ENCODE results near the gene RSF1. TPM values are rescaled to one million over a fixed set of nuclear protein-coding genes. Genes with fewer than 3 reads are reported as not detected.

The RSF1 gene
- total and polyA plus RNA-seq, 2 donors (not counting 1 experiment from before 2014, with no cell fraction given): 4.8 to 104 TPM

DNA sequence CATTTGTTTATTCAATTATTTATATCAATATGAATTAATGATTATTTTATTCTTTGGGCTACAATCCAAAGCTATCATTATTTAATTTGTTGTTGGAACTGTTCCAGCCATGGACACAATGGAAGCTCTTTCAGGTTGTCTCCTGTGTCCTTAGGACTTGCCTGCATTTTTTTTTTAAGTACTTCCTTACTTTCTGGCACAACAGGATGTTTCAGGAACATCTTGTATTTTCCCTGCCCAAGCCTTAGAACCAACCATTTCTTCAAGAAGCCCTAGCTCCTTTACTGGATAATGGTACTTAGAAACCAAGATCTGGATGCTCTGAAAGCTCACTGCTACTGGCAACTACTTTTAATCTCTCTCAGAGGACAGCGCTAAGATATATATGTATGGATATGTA is 125.1 kb downstream of the RSF1 start:
- Mint-ChIP-seq H3K9me3 (ENCODE audit: insufficient read depth) (no peaks in the 10 kb centered on the region), H3K27me3 (no peaks in the 10 kb centered on the region), H3K4me3 (no peak overlapping the region), H3K4me1 (no peaks in the 10 kb centered on the region), H3K27ac (no peak overlapping the region)
- H3K27ac ChIP-seq (ENCODE audit: low read length in 2 of 2): no peak overlapping the region
- H2AFZ ChIP-seq (ENCODE audit: insufficient read depth, low read depth, low read length, poor library complexity, severe bottlenecking): no peak overlapping the region
- H3K4me1 ChIP-seq (ENCODE audit: control insufficient read depth in 2 of 2, insufficient read depth in 2 of 2, low read length in 2 of 2): no peaks in the 10 kb centered on the region
- TF ChIP-seq, protein P1, sequence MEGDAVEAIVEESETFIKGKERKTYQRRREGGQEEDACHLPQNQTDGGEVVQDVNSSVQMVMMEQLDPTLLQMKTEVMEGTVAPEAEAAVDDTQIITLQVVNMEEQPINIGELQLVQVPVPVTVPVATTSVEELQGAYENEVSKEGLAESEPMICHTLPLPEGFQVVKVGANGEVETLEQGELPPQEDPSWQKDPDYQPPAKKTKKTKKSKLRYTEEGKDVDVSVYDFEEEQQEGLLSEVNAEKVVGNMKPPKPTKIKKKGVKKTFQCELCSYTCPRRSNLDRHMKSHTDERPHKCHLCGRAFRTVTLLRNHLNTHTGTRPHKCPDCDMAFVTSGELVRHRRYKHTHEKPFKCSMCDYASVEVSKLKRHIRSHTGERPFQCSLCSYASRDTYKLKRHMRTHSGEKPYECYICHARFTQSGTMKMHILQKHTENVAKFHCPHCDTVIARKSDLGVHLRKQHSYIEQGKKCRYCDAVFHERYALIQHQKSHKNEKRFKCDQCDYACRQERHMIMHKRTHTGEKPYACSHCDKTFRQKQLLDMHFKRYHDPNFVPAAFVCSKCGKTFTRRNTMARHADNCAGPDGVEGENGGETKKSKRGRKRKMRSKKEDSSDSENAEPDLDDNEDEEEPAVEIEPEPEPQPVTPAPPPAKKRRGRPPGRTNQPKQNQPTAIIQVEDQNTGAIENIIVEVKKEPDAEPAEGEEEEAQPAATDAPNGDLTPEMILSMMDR (IDR thresholded peaks at IDR 0.05): no peak
- TF ChIP-seq EZH2 (IDR thresholded peaks at IDR 0.05; ENCODE audit: borderline replicate concordance, insufficient read depth, low read depth, low read length, poor library complexity, severe bottlenecking): no peak
- WGBS (ENCODE audit: insufficient coverage): no CpG with 5 or more reads among the region's 1 CpG
- H3K9ac ChIP-seq (ENCODE audit: low read length): no peak overlapping the region
- H3K27me3 ChIP-seq (replicated peaks in 1 of 4; ENCODE audit: control extremely low read depth in 1 of 4, control insufficient read depth in 3 of 4, insufficient read depth in 4 of 4, low read length in 3 of 4): no peaks in the 10 kb centered on the region
- no peaks in the 10 kb centered on the region for H3K79me2 ChIP-seq (ENCODE audit: control insufficient read depth, insufficient read depth, low read length)
- intact Hi-C loops (cut with micrococcal nuclease): no loop called here
- ATAC-seq (ENCODE audit: low read depth): no peak
- DNase-seq: no peak
- CTCF ChIA-PET: no interaction called here
- H3K4me2 ChIP-seq (replicated peaks; ENCODE audit: low read depth, low read length, poor library complexity, severe bottlenecking): no peak overlapping the region
- peaks cover 10 to 62% of the 10 kb centered on the region in 2 experiments for H3K36me3 ChIP-seq (replicated peaks in 1 of 2; ENCODE audit: control extremely low read depth in 1 of 2, control insufficient read depth in 1 of 2, extremely low read depth in 1 of 2, insufficient read depth in 2 of 2, low read length in 1 of 2)
- no peaks in the 10 kb centered on the region for H3K9me3 ChIP-seq (ENCODE audit: control extremely low read depth in 1 of 3, control insufficient read depth in 2 of 3, insufficient read depth in 1 of 3, low read length in 2 of 3)
- H3K4me3 ChIP-seq (ENCODE audit: control extremely low read depth in 1 of 5, extremely low read depth in 1 of 5, insufficient read depth in 1 of 5, low read depth in 2 of 5, low read length in 4 of 5): no peak overlapping the region
- POLR2A ChIA-PET: no interaction called here
- no peaks in the 10 kb centered on the region for H4K20me1 ChIP-seq (ENCODE audit: control insufficient read depth, insufficient read depth, low read length, poor library complexity, severe bottlenecking)

DNA sequence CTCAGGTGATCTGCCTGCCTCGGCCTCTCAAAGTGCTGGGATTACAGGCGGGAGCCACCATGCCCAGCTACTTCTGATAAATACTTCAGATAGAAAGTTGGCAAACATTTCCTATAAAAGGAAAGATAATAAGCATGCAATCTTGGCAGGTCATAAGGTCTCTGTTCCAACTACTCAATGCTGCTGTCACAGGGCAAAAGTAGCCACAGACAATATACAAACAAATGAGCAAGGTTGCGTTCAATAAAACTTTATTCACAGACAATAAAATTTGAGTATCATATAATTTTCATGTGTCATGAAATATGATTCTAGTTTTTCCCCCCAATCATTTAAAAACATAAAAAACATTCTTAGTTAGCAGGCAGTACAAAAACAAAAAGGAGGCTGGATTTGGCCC is 129.9 kb downstream of the RSF1 start:
- no peaks in the 10 kb centered on the region for H3K9me3 ChIP-seq (ENCODE audit: control extremely low read depth in 1 of 3, control insufficient read depth in 2 of 3, insufficient read depth in 1 of 3, low read length in 2 of 3)
- H3K4me3 ChIP-seq (ENCODE audit: control extremely low read depth in 1 of 5, extremely low read depth in 1 of 5, insufficient read depth in 1 of 5, low read depth in 2 of 5, low read length in 4 of 5): no peak overlapping the region
- ATAC-seq (ENCODE audit: low read depth): no peak
- no peaks in the 10 kb centered on the region for H3K4me1 ChIP-seq (ENCODE audit: control insufficient read depth in 2 of 2, insufficient read depth in 2 of 2, low read length in 2 of 2)
- no peak for TF ChIP-seq EZH2 (IDR thresholded peaks at IDR 0.05; ENCODE audit: borderline replicate concordance, insufficient read depth, low read depth, low read length, poor library complexity, severe bottlenecking)
- TF ChIP-seq, protein P1 (IDR thresholded peaks at IDR 0.05): no peak
- H3K36me3 ChIP-seq (replicated peaks in 1 of 2; ENCODE audit: control extremely low read depth in 1 of 2, control insufficient read depth in 1 of 2, extremely low read depth in 1 of 2, insufficient read depth in 2 of 2, low read length in 1 of 2): peaks cover 18 to 59% of the 10 kb centered on the region in 2 experiments
- no CpG with 5 or more reads among the region's 3 CpGs for WGBS (ENCODE audit: insufficient coverage)
- no peaks in the 10 kb centered on the region for H3K79me2 ChIP-seq (ENCODE audit: control insufficient read depth, insufficient read depth, low read length)
- H3K27me3 ChIP-seq (replicated peaks in 1 of 4; ENCODE audit: control extremely low read depth in 1 of 4, control insufficient read depth in 3 of 4, insufficient read depth in 4 of 4, low read length in 3 of 4): no peaks in the 10 kb centered on the region
- ChIA-PET CTCF (no interaction called here), POLR2A (no interaction called here)
- no peak overlapping the region for H3K4me2 ChIP-seq (replicated peaks; ENCODE audit: low read depth, low read length, poor library complexity, severe bottlenecking)
- no peaks in the 10 kb centered on the region for H4K20me1 ChIP-seq (ENCODE audit: control insufficient read depth, insufficient read depth, low read length, poor library complexity, severe bottlenecking)
- H3K4me1 Mint-ChIP-seq: no peaks in the 10 kb centered on the region
- H3K4me3 Mint-ChIP-seq: no peak overlapping the region
- H3K27ac Mint-ChIP-seq: no peak overlapping the region
- intact Hi-C loops (cut with micrococcal nuclease): no loop called here
- no peaks in the 10 kb centered on the region for H3K27me3 Mint-ChIP-seq
- DNase-seq: no peak
- H2AFZ ChIP-seq (ENCODE audit: insufficient read depth, low read depth, low read length, poor library complexity, severe bottlenecking): no peak overlapping the region
- no peak overlapping the region for H3K27ac ChIP-seq (ENCODE audit: low read length in 2 of 2)
- H3K9me3 Mint-ChIP-seq (ENCODE audit: insufficient read depth): no peaks in the 10 kb centered on the region
- H3K9ac ChIP-seq (ENCODE audit: low read length): no peak overlapping the region

Measured in B cell (primary cell).